ENCODE results near the gene ARFGAP3. TPM values are rescaled to one million over a fixed set of nuclear protein-coding genes. Genes with fewer than 3 reads are reported as not detected.

The ARFGAP3 gene
- total RNA-seq, 1 experiment from 2014 or later: 15.0 TPM

DNA sequence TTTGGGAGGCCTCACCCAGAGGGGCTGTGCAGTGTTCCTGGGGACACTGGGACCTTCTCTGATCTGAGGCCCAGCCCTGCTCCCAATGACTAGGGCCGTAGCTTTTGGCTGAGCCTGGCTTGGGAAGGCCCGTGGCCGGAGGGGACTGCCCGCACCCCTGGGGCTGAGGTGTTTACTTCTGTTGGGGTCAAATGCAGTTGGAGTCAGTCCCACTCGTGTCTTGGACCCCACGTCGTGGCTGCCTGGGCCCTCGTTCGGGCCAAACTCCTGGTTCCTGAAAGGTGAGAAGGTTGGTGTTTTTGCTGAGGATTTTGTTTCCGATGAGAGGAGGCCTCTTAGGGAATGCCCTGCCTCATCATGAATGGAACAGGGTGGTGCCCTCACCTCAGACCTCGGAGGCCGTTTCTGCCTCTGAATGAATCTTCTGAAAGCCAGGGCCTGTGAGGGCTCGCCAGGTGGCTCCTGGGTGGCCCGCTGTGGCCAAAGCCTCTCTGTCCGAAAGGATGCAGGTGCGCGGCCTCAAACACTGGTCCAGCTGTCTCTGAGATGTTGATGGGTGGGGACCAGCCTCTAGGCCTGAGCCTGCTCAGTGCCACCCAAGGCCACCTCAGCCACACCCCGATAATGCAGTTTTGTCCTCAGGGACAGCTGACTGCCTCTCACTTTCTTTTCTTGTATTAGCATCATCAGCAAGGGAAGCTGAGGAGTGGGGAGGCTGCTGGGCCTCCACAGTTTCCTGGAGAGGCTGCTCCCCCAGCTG lies 96.1 kb downstream of the ARFGAP3 start:
- no peaks in the 10 kb centered on the region for H3K23me2 ChIP-seq (ENCODE audit: insufficient read length, low read depth, low read length, poor library complexity, severe bottlenecking)
- peaks cover 6% of the 10 kb centered on the region for H3K27me3 Mint-ChIP-seq (ENCODE audit: low read depth)
- DNase-seq: no peak
- H2BK15ac ChIP-seq (ENCODE audit: low read depth, low read length): no peak overlapping the region
- peaks cover 18 to 28% of the 10 kb centered on the region in 2 experiments for H3K4me1 Mint-ChIP-seq
- no peak overlapping the region for H2BK120ac ChIP-seq (ENCODE audit: low read depth, low read length, poor library complexity, severe bottlenecking)
- no peak overlapping the region for H3K23ac ChIP-seq (ENCODE audit: insufficient read length, low read depth, low read length)
- no peak overlapping the region for H3K4ac ChIP-seq (ENCODE audit: low read depth, low read length)
- H3K18ac ChIP-seq (ENCODE audit: insufficient read length, low read depth, low read length): no peak overlapping the region
- H3K4me1 ChIP-seq (ENCODE audit: insufficient read depth, low read length): no peaks in the 10 kb centered on the region
- H3K4me2 ChIP-seq (ENCODE audit: insufficient read depth, insufficient read length, low read length): no peak overlapping the region
- no peak overlapping the region for H3K56ac ChIP-seq (ENCODE audit: insufficient read length, low read depth, low read length)
- no peak overlapping the region for H2AFZ ChIP-seq (ENCODE audit: low read length)
- H3K27me3 ChIP-seq (ENCODE audit: insufficient read depth, low read length): no peaks in the 10 kb centered on the region
- no peak overlapping the region for H4K5ac ChIP-seq (ENCODE audit: insufficient read length, low read depth, low read length)
- H4K91ac ChIP-seq (ENCODE audit: insufficient read length, low read depth, low read length): no peak overlapping the region
- H2AK5ac ChIP-seq (ENCODE audit: insufficient read length, low read length): no peak overlapping the region
- H3K27ac Mint-ChIP-seq: no peak overlapping the region; a peak in 1 of 7 replicates
- no peak overlapping the region for H3K4me3 Mint-ChIP-seq
- TF ChIP-seq, protein P1, sequence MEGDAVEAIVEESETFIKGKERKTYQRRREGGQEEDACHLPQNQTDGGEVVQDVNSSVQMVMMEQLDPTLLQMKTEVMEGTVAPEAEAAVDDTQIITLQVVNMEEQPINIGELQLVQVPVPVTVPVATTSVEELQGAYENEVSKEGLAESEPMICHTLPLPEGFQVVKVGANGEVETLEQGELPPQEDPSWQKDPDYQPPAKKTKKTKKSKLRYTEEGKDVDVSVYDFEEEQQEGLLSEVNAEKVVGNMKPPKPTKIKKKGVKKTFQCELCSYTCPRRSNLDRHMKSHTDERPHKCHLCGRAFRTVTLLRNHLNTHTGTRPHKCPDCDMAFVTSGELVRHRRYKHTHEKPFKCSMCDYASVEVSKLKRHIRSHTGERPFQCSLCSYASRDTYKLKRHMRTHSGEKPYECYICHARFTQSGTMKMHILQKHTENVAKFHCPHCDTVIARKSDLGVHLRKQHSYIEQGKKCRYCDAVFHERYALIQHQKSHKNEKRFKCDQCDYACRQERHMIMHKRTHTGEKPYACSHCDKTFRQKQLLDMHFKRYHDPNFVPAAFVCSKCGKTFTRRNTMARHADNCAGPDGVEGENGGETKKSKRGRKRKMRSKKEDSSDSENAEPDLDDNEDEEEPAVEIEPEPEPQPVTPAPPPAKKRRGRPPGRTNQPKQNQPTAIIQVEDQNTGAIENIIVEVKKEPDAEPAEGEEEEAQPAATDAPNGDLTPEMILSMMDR (conservative IDR thresholded peaks at IDR 0.05): no peak
- no peaks in the 10 kb centered on the region for H3K79me2 ChIP-seq (ENCODE audit: insufficient read depth, low read length)
- H4K20me1 ChIP-seq (ENCODE audit: control insufficient read depth, insufficient read depth, insufficient read length): peaks cover 2% of the 10 kb centered on the region
- no peaks in the 10 kb centered on the region for H3K79me1 ChIP-seq (ENCODE audit: insufficient read depth, low read depth, low read length, poor library complexity, severe bottlenecking)
- H3K36me3 Mint-ChIP-seq (ENCODE audit: insufficient read depth in 1 of 3, low read depth in 3 of 3): no peaks in the 10 kb centered on the region
- no peak overlapping the region; the same call in 1 of the 2 replicates for H3K14ac ChIP-seq (ENCODE audit: insufficient read depth, low read length)
- no peak overlapping the region for H2BK5ac ChIP-seq (ENCODE audit: insufficient read length, low read length)
- no peaks in the 10 kb centered on the region for H3K9me3 ChIP-seq (ENCODE audit: control insufficient read depth, low read depth, low read length)
- H3K27ac ChIP-seq (ENCODE audit: insufficient read length, low read depth, low read length): no peak overlapping the region
- no peak overlapping the region for H2BK20ac ChIP-seq (ENCODE audit: low read depth, low read length, poor library complexity, severe bottlenecking)
- H3K9me3 Mint-ChIP-seq: no peaks in the 10 kb centered on the region; a peak in 1 of 5 replicates
- no peak overlapping the region for H4K8ac ChIP-seq (replicated peaks; ENCODE audit: insufficient read length, low read depth, low read length)
- H3T11ph ChIP-seq (ENCODE audit: low read length): no peak overlapping the region
- no CpG with 5 or more reads among the region's 18 CpGs for WGBS (ENCODE audit: extremely low coverage, insufficient read length, low lambda C conversion rate)
- no peak overlapping the region for H3K9ac ChIP-seq (ENCODE audit: extremely low read depth, insufficient read length, low read length)
- no peak overlapping the region for H2BK12ac ChIP-seq (ENCODE audit: insufficient read length, low read depth, low read length)

Data from H9 (cell line).